Lung microvascular endothelial cell (primary cell): ENCODE data around the gene SLC39A11. TPM values are rescaled to one million over a fixed set of nuclear protein-coding genes. Genes with fewer than 3 reads are reported as not detected.
"Not testable (repeated sequence)": the region's sequence is repeated elsewhere in the genome, so short reads cannot be mapped to it uniquely, and the experiment has no call there.

Source experiments
- DNase-seq, 2 donors: peaks; one replicate each; pipeline versions ENCODE4 v3.0.0 to v3.0.0-alpha.2; 2010; ENCODE audit warnings: low read depth in 2 of 2
- total RNA-seq: library from RNA; depleted of rRNA; stranded (reverse); fragments of >200 nt; gene quantifications from 2 replicates; pipeline ENCODE4 v1.2.1, GENCODE V29; 2014

SLC39A11 gene
- total RNA-seq: 6.5 and 12.7 TPM in 2 replicates

GRCh38 chr17:73092523-73093135 is at the start of gene SLC39A11:
SLC39A11 (minus strand) TSS chr17:73092688; CDS start chr17:73088764, 3,924 bp downstream.
- peak; percentile 92 to 93 for DNase-seq

GRCh38 chr17:73141411-73141810 is 48.9 kb upstream of the SLC39A11 start:
- no peak for DNase-seq

- DNase-seq: no peak
Measured at GRCh38 chr17:73140566-73140965, 48.1 kb upstream of the SLC39A11 start.

GRCh38 chr17:73139296-73139695 is 46.8 kb upstream of the SLC39A11 start:
- DNase-seq: no peak

GRCh38 chr17:73138541-73139138 is 46.2 kb upstream of the SLC39A11 start:
- no peak for DNase-seq

- DNase-seq: no peak
Measured at GRCh38 chr17:73137376-73137775, 44.9 kb upstream of the SLC39A11 start.

- no peak for DNase-seq
Measured at GRCh38 chr17:73135766-73136165, 43.3 kb upstream of the SLC39A11 start.

- DNase-seq: no peak
Measured at GRCh38 chr17:73133911-73134649, 41.6 kb upstream of the SLC39A11 start.

GRCh38 chr17:73132085-73132492 is 39.6 kb upstream of the SLC39A11 start:
- no peak for DNase-seq

GRCh38 chr17:73131439-73131838 is 39.0 kb upstream of the SLC39A11 start:
- not testable (repeated sequence) for DNase-seq

GRCh38 chr17:73130977-73131376 is 38.5 kb upstream of the SLC39A11 start:
- no peak for DNase-seq

- no peak for DNase-seq
Measured at GRCh38 chr17:73128496-73128895, 36.0 kb upstream of the SLC39A11 start.

GRCh38 chr17:73126716-73127473 is 34.4 kb upstream of the SLC39A11 start:
- DNase-seq: no peak

GRCh38 chr17:73123606-73124320 is 31.3 kb upstream of the SLC39A11 start:
- no peak for DNase-seq

GRCh38 chr17:73122953-73123605 is 30.6 kb upstream of the SLC39A11 start:
- DNase-seq: no peak

- DNase-seq: no peak
Measured at GRCh38 chr17:73121506-73121905, 29.0 kb upstream of the SLC39A11 start.

GRCh38 chr17:73119631-73120030 is 27.1 kb upstream of the SLC39A11 start:
- no peak for DNase-seq

GRCh38 chr17:73118951-73119391 is 26.5 kb upstream of the SLC39A11 start:
- DNase-seq: no peak

- DNase-seq: no peak
Measured at GRCh38 chr17:73118139-73118538, 25.7 kb upstream of the SLC39A11 start.

- no peak for DNase-seq
Measured at GRCh38 chr17:73112246-73112645, 19.8 kb upstream of the SLC39A11 start.

GRCh38 chr17:73111386-73111785 is 18.9 kb upstream of the SLC39A11 start:
- no peak for DNase-seq
